Subcutaneous abdominal adipose tissue (tissue), 5 donors: ENCODE measurements around the gene PLCB2.

Experiments
- H3K27ac ChIP-seq: one replicate; pipeline ENCODE4 v1.7.0; 2013; ENCODE audit warnings: low read depth, mild to moderate bottlenecking, inconsistent platforms, low read length, moderate library complexity
- H3K27me3 ChIP-seq, 5 donors: one replicate each; pipeline ENCODE4 v1.7.0; 2013; ENCODE audit warnings: low read length in 5 of 5, inconsistent platforms in 1 of 5; ENCODE audit not compliant: control insufficient read depth in 5 of 5, insufficient read depth in 4 of 5
- H3K36me3 ChIP-seq, 5 donors: one replicate each; pipeline ENCODE4 v1.7.0; 2013; ENCODE audit warnings: low read length in 5 of 5; ENCODE audit not compliant: control insufficient read depth in 5 of 5, insufficient read depth in 5 of 5
- H3K4me1 ChIP-seq, 5 donors: one replicate each; pipeline ENCODE4 v1.7.0; 2013; ENCODE audit warnings: low read length in 5 of 5, mild to moderate bottlenecking in 3 of 5, moderate library complexity in 1 of 5; ENCODE audit not compliant: control insufficient read depth in 5 of 5, insufficient read depth in 5 of 5
- H3K4me3 ChIP-seq, 5 donors: one replicate each; pipeline ENCODE4 v1.7.0; 2013; ENCODE audit warnings: low read length in 5 of 5, low read depth in 1 of 5
- H3K9ac ChIP-seq, 5 donors: one replicate each; pipeline ENCODE4 v1.7.0; 2013; ENCODE audit warnings: low read length in 5 of 5, mild to moderate bottlenecking in 4 of 5, moderate library complexity in 3 of 5
- H3K9me3 ChIP-seq, 5 donors: one replicate each; pipeline ENCODE4 v1.7.0; 2013; ENCODE audit warnings: low read length in 5 of 5; ENCODE audit not compliant: control insufficient read depth in 5 of 5
- donor health status: healthy.
- donor health status: healthy.
- donor health status: healthy.
- donor health status: healthy.
- donor health status: healthy.

PLCB2 gene

GRCh38 chr15:40346579-40347558 lies 39.1 kb upstream of the PLCB2 start:
- Histone ChIP-seq H3K9me3 (no peaks in the 10 kb centered on the region), H3K4me3 (no peak overlapping the region), H3K36me3 (no peaks in the 10 kb centered on the region), H3K27ac (no peak overlapping the region), H3K27me3 (peaks cover 0 to 5% (median 0%) of the 10 kb centered on the region in 5 donors), H3K9ac (no peak overlapping the region), H3K4me1 (peaks cover 2 to 22% (median 17%) of the 10 kb centered on the region in 5 donors)

- Histone ChIP-seq H3K4me3 (no peak overlapping the region), H3K4me1 (peaks cover 3 to 26% (median 21%) of the 10 kb centered on the region in 5 donors), H3K27me3 (peaks cover 0 to 5% (median 0%) of the 10 kb centered on the region in 5 donors), H3K9ac (no peak overlapping the region), H3K9me3 (no peaks in the 10 kb centered on the region), H3K27ac (no peak overlapping the region), H3K36me3 (no peaks in the 10 kb centered on the region)
Observed at GRCh38 chr15:40345867-40346578, 38.3 kb upstream of the PLCB2 start.

GRCh38 chr15:40345225-40345866 lies 37.6 kb upstream of the PLCB2 start:
- Histone ChIP-seq H3K27me3 (peaks cover 0 to 3% (median 0%) of the 10 kb centered on the region in 5 donors), H3K27ac (no peak overlapping the region), H3K36me3 (no peaks in the 10 kb centered on the region), H3K4me3 (no peak overlapping the region), H3K9ac (no peak overlapping the region), H3K9me3 (no peaks in the 10 kb centered on the region), H3K4me1 (peaks cover 6 to 33% (median 28%) of the 10 kb centered on the region in 5 donors)

GRCh38 chr15:40344631-40345120 lies 36.9 kb upstream of the PLCB2 start:
- Histone ChIP-seq H3K27me3 (peaks cover 0 to 3% (median 0%) of the 10 kb centered on the region in 5 donors), H3K36me3 (no peaks in the 10 kb centered on the region), H3K9ac (no peak overlapping the region), H3K9me3 (no peaks in the 10 kb centered on the region), H3K4me3 (no peak overlapping the region), H3K4me1 (peaks cover 10 to 39% (median 35%) of the 10 kb centered on the region in 5 donors), H3K27ac (no peak overlapping the region)

GRCh38 chr15:40344217-40344616 lies 36.5 kb upstream of the PLCB2 start:
- no peaks in the 10 kb centered on the region for H3K36me3 ChIP-seq
- no peak overlapping the region for H3K9ac ChIP-seq
- H3K9me3 ChIP-seq: no peaks in the 10 kb centered on the region
- peaks cover 12 to 44% (median 39%) of the 10 kb centered on the region in 5 donors for H3K4me1 ChIP-seq
- H3K27me3 ChIP-seq: peaks cover 0 to 2% (median 0%) of the 10 kb centered on the region in 5 donors
- no peak overlapping the region for H3K27ac ChIP-seq
- no peak overlapping the region for H3K4me3 ChIP-seq

GRCh38 chr15:40343512-40343911 lies 35.8 kb upstream of the PLCB2 start:
- H3K9ac ChIP-seq: no peak overlapping the region
- no peak overlapping the region for H3K4me3 ChIP-seq
- H3K27ac ChIP-seq: peak overlapping the region; percentile 23
- peaks cover 12 to 51% (median 46%) of the 10 kb centered on the region in 5 donors for H3K4me1 ChIP-seq
- no peaks in the 10 kb centered on the region for H3K27me3 ChIP-seq
- H3K9me3 ChIP-seq: no peaks in the 10 kb centered on the region
- no peaks in the 10 kb centered on the region for H3K36me3 ChIP-seq

GRCh38 chr15:40342416-40343320 lies 34.9 kb upstream of the PLCB2 start:
- Histone ChIP-seq H3K36me3 (no peaks in the 10 kb centered on the region), H3K9ac (peak overlapping the region in 1 of 5 donors; percentile 48), H3K9me3 (no peaks in the 10 kb centered on the region), H3K27me3 (no peaks in the 10 kb centered on the region), H3K4me3 (no peak overlapping the region), H3K27ac (peak overlapping the region; percentile 23), H3K4me1 (peaks cover 12 to 60% (median 54%) of the 10 kb centered on the region in 5 donors)

- Histone ChIP-seq H3K4me3 (peak within 1 kb of the TSS in 4 of 5 donors; percentile 32 to 58 (median 50)), H3K27ac (peak within 1 kb of the TSS; percentile 94), H3K9me3 (no peaks in the 10 kb centered on the region), H3K4me1 (peaks cover 12 to 73% (median 62%) of the 10 kb centered on the region in 5 donors), H3K36me3 (no peaks in the 10 kb centered on the region), H3K9ac (peak within 1 kb of the TSS in 4 of 5 donors; percentile 68 to 81 (median 72)), H3K27me3 (no peaks in the 10 kb centered on the region)
Observed at GRCh38 chr15:40340740-40341400, 33.1 kb upstream of the PLCB2 start, which contains the start of gene CCDC9B. TSS of gene CCDC9B (minus strand) at chr15:40340939. CDS start at chr15:40340819, 120 bp downstream.
